Parietal lobe (tissue), 2 donors: ENCODE data around the gene C2CD4D. TPM values are rescaled to one million over a fixed set of nuclear protein-coding genes. Genes with fewer than 3 reads are reported as not detected.

Source experiments
- small RNA-seq: library from RNA; depleted of rRNA; stranded (forward); fragments of <200 nt; gene quantifications from one replicate; pipeline ENCODE3, GENCODE V24; 2014; ENCODE audit warnings: low replicate concordance
- total RNA-seq: library from RNA; depleted of rRNA; stranded (reverse); fragments of >200 nt; gene quantifications from one replicate; pipeline ENCODE4 v1.2.3, GENCODE V29; 2014

The C2CD4D gene
- total RNA-seq: not detected

DNA sequence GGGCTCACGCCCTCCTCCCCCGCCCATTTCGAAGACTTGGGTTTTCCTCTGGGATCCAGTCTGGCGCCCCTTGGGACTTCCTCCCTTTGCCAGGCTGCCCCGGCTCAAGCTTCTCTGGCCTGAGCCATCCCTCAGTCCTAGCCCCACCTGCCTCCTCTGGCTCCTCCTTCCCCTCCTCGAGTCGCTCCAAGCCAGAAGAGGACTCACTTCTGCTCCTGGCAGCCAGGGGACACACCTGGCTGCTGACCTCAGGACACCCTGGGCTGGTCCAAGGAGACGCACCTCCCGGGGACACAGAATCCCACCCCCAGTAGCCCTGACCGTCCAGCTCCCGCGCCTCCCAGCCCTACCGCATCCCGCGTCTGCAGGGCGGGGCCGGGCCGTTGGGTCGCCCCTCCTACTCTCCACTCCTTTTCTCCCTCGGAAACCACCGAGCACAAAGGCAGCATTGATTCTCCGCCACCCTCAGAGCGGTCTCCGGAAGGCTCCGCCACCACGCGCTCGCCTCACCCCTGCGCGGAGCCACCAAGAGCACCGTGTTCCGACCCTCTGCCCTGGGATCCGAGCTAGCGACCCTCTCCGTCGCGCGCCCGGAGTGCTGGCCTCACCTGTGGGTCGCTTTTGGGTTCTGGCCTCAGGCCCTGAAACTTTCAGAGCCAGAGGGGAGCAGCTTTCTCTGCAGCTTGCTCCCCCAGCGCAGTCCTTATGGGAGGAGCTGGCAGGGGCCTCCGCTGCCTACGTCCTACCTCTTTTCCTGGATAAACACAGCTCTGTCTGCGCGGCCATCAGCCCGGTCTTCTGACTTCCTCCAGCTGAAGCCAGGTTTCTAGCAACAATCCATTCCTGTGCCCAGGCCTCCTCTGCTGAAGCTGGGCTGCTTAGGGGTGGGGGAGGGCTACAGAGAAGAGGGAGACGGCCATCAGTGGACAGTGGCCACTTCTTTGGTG, at the start of gene C2CD4D:
Gene C2CD4D, minus strand, starts transcription at position 364 of the 947 bp plus-strand sequence. CDS start 831 bp downstream, outside the sequence.

DNA sequence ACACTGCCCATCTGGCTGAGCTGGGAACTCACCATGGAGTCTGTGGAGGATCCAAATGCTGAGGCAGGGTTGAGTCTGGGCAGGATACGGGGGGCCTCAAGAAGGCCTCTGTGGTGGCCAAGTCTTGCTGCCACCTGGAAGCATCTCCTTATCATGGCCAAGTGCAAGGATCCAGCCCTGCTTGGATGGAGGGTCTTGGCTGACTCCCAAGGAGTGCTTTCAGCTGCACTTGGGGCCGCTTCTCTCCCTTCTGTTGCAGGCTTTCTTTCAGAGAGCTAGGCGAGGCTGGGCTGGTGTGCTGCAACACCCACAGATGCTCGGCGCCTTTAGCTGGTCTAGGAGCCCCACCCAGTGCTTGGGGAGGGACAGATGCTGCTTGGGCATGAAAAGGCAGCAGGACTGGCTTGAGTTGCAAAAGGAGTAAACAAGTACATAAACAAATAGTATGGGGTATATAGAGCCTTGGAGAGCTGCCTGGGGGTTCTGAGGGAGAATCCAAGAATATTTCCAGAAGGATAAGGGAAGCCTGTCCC, 13.9 kb upstream of the C2CD4D start, which contains the start of gene THEM5:
Gene THEM5, minus strand, starts transcription at position 302 of the 533 bp plus-strand sequence. Its CDS starts 147 bp downstream, at position 155.

DNA sequence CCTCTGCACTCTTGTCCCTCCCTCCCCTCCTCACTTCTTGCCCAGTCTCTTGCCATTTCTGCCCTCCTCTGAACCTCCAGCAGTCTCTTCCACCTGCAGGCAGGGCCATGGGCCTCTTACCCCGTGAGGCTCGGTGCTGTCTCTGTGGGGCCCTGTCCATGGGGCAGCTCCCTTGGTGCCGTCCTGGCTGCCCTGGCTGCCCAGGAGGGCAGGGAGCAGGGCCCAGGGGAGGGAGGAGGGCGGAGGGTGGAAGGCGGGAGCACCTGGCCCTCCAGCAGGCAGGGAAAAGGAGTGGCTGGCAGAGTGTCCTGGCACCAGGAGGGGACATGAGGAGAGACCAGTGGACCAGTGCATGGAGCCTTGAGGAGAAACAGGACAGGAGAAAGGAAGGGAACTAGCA, 8.0 kb downstream of the C2CD4D start, which contains the start of gene RORC:
Gene RORC, minus strand, starts transcription at position 198 of the 400 bp plus-strand sequence. Its CDS starts 38 bp downstream, at position 160.

DNA sequence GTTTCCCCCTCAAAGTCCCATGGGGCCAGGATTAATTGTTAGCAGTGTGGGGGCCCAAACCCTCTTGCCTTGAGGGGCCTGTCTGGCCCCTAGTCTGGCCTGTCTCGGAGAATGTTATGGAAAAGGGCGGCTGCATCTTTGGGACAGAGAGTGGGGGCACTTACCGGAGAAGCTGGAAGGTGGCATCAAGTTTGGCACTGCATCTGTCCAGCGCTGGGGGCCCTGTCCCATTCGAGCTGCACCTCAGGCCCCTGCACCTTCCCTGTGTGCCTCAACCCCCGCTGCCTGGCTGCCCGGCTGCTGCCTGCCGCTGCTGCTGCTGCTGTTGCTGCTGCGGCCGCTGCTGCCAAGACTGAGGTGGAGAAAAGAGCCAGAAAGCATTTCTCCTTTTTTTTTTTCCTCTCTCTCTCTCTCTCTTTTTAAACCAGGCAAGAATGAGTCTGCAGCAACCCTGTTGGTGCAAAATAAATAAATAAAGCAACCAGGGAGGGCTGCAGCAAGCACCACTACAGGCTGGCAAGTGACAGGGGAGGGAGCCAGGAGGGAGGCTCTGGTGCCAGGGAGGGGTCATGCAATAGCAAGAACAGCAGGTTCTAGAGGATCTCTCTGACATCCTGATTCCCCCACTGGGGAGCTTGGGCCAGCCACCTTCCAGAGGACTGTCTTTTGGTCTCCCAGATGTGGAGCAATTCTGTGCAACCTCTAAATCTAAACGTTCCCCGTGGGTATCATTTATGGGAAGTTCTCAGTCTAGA, 34.4 kb downstream of the C2CD4D start, which contains the start of gene LINGO4:
Gene LINGO4, minus strand, starts transcription at position 354 of the 755 bp plus-strand sequence. CDS start 2,715 bp downstream, outside the sequence.

DNA sequence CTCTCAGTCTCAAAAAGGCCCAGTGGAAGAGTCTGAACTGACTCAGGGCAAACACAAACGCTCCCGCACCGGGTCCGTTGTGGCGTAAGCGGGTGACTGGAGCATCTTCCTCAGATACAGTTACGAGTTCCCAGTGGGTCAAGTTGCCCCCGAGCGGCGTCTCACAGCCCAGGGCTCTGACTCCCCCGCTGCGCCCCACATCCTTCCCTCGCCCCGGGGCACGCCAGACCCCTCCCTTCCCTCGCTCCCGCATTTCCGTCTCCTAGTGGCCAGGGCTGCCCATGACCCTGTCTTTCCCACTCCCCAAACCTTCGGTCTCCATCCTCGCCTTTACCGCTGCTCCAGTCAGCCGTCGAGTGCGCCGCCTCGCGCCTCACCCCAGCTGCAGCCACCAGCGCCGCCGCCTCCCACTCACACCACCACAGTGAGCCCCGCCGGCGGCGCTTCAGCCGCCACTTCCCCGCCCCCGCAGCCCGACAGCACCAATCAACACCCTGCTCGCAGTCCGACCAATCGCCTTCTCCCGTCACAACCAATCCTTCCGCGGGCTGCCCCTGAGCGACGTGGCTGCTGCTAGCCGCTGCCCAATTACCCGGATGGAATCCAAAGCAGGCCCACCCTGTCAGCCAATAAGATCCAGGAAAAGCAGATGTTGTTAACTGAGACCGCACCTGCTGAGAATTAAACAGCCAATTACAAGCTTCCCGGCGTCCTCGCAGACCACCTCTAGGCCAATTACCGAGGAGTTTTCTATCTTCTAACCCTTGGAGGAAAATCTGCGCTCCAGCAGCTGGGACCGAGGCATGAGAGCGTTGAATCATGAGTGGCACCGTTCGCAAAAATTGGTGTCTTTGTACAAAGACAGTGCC, 49.3 kb downstream of the C2CD4D start, which contains the start of gene TDRKH:
Gene TDRKH, minus strand, starts transcription at position 430 of the 869 bp plus-strand sequence. CDS start 7,478 bp downstream, outside the sequence.

Small RNA genes within 50 kb of the gene (small RNA-seq; reads per million reads assigned to genes)
- not detected for gene RF00019

Other genes starting within 250 kb of the C2CD4D start
- 117 TPM for gene SNX27, start 227.8 kb downstream of the C2CD4D start, total RNA-seq
- gene CELF3, start 123.0 kb downstream of the C2CD4D start, total RNA-seq: 71.4 TPM
- 8.8 TPM for gene RIIAD1, start 118.3 kb downstream of the C2CD4D start, total RNA-seq
- gene MRPL9, start 76.3 kb downstream of the C2CD4D start, total RNA-seq: 55.4 TPM
- gene TDRKH, start 49.3 kb downstream of the C2CD4D start, total RNA-seq: 28.2 TPM
- not detected for gene LINGO4, start 34.4 kb downstream of the C2CD4D start, total RNA-seq
- not detected for gene RORC, start 8.0 kb downstream of the C2CD4D start, total RNA-seq
- gene THEM5, start 13.9 kb upstream of the C2CD4D start, total RNA-seq: not detected
- gene THEM4, start 69.7 kb upstream of the C2CD4D start, total RNA-seq: 7.2 TPM
- 1.6 TPM for gene S100A10, start 154.0 kb upstream of the C2CD4D start, total RNA-seq
- 2.5 TPM for gene S100A11, start 197.2 kb upstream of the C2CD4D start, total RNA-seq
- not detected for gene TCHHL1, start 249.2 kb upstream of the C2CD4D start, total RNA-seq